DOHH2 (cell line): ENCODE results near the gene GDNF.

ENCODE experiments used
- EZH2phosphoT487 ChIP-seq: fragments of 200-600 bp; sonication (generic); IDR thresholded peaks from 2 replicates; pipeline ENCODE4 v1.6.1; 2017; ENCODE audit warnings: borderline replicate concordance, mild to moderate bottlenecking, antibody characterized with exemption, low read length, moderate library complexity, mixed read lengths
- TF ChIP-seq, protein P1 (sequence below): fragments of 200-600 bp; sonication (generic); IDR thresholded peaks from one replicate; pipeline ENCODE4 v1.5.1; 2014; ENCODE audit warnings: antibody characterized with exemption, mild to moderate bottlenecking, low read depth, low read length; ENCODE audit not compliant: poor library complexity, severe bottlenecking

DNA sequence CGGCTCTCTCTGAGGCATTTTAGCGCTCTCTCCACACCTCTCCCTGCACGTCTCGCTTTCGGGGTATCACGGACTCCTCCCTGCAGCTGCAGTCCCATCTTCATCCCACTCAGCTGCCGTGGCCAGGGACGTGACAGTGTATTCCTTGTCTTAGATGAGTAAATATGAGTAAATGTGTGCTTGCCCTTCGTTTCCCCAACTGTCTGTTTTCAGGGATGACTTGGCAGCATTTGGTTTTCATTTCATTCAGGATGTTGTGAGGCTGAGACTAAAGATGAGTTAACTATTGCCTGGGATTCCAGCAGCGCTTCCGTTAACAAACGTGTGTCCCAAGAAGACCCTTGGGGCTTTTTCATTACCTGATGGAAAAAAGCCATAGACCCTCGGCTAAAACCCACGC is 29.5 kb downstream of the GDNF start:
- TF ChIP-seq, protein P1, sequence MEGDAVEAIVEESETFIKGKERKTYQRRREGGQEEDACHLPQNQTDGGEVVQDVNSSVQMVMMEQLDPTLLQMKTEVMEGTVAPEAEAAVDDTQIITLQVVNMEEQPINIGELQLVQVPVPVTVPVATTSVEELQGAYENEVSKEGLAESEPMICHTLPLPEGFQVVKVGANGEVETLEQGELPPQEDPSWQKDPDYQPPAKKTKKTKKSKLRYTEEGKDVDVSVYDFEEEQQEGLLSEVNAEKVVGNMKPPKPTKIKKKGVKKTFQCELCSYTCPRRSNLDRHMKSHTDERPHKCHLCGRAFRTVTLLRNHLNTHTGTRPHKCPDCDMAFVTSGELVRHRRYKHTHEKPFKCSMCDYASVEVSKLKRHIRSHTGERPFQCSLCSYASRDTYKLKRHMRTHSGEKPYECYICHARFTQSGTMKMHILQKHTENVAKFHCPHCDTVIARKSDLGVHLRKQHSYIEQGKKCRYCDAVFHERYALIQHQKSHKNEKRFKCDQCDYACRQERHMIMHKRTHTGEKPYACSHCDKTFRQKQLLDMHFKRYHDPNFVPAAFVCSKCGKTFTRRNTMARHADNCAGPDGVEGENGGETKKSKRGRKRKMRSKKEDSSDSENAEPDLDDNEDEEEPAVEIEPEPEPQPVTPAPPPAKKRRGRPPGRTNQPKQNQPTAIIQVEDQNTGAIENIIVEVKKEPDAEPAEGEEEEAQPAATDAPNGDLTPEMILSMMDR, result no peak
- no peak for TF ChIP-seq EZH2phosphoT487
